Coronary artery (tissue), 2 donors: ENCODE results near the gene CLEC16A.

Experiments used
- DNase-seq: peaks from one replicate; pipeline ENCODE4 v3.0.0-alpha.2; 2017; ENCODE audit warnings: low spot score
- H3K27ac ChIP-seq, 2 donors: fragments of 200-600 bp; sonication (generic); one replicate each; pipeline ENCODE4 v1.5.1; 2016 to 2019
- H3K4me3 ChIP-seq: fragments of 200-600 bp; sonication (generic); 2 replicates; pipeline ENCODE4 v1.5.1; 2016; ENCODE audit warnings: mild to moderate bottlenecking, moderate library complexity
- TF ChIP-seq, protein P1 (sequence below): fragments of 200-600 bp; sonication (generic); IDR thresholded peaks from one replicate; pipeline ENCODE4 v1.5.1; 2019; ENCODE audit warnings: antibody characterized with exemption

CLEC16A gene

DNA sequence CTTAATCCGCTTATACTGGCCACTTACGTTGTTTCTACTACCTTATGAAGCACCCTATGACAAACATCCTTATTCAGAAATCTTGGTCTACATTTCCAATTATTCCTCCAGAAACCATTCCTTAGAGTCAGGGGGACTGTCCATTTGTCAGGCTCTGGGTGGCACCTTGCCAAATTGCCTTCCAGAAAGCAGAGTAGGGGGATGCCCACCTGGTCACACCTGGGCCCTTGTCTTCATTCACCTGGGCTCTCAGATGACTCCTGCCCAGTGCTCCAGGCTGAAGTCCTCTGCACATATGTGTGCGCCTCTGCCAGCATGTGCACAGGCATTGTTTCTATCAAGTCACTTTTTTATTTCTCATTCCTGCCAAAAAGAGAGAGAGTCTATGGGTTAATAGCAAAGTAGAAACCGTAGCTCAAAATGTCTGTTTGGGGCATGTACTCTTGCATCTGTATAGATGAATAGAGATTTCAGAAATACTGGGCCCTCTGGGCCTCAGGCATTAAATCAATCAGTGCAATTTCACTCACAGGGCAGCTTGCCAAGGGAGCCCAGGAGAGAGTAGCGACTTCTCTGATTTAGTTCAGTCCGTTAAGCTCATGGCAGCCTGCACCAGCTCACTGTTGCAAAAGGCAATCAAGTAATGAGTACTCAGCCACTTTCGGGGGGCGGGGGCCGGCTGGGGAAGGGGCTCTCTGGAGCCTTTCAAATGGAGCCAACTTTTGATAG lies 207.0 kb downstream of the CLEC16A start:
- Histone ChIP-seq H3K27ac (no peak overlapping the region), H3K4me3 (no peak overlapping the region)
- TF ChIP-seq, protein P1, sequence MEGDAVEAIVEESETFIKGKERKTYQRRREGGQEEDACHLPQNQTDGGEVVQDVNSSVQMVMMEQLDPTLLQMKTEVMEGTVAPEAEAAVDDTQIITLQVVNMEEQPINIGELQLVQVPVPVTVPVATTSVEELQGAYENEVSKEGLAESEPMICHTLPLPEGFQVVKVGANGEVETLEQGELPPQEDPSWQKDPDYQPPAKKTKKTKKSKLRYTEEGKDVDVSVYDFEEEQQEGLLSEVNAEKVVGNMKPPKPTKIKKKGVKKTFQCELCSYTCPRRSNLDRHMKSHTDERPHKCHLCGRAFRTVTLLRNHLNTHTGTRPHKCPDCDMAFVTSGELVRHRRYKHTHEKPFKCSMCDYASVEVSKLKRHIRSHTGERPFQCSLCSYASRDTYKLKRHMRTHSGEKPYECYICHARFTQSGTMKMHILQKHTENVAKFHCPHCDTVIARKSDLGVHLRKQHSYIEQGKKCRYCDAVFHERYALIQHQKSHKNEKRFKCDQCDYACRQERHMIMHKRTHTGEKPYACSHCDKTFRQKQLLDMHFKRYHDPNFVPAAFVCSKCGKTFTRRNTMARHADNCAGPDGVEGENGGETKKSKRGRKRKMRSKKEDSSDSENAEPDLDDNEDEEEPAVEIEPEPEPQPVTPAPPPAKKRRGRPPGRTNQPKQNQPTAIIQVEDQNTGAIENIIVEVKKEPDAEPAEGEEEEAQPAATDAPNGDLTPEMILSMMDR = no peak
- DNase-seq = no peak

DNA sequence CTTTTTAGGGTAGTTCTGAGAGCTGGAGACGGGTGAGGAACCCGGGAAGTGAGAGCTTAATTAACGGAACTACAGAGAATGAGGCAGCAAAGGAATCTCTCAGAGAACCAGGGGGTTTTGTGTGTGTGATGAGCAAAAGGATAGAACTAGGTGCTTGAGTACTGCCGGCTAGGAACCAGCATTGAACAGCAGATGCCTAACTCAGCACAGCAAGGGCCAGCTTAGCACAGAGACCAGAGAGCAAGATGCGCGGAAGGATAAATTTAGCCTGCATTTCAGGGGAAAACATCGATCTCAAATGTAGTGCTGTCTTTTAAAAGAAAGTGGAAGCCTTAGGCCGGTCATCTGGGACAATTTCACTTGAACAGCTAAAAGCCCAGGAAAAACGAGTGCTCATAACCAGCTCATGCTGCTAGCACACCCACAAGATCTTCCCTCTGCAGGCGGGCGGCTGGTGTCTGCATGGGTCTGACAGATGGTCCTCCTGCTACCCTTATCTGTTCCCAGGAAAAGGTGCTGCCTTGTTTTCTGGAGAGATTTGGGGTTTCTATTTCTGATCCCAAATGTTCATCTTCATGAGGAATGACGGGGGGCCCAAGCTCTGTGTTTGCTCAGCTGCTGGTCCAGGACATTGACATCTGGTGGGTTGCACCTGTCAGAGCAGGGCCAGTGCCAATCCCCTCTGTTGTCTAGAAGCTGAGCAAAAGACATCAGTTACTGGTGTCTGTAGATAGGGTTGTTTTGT lies 207.7 kb downstream of the CLEC16A start:
- DNase-seq = no peak
- TF ChIP-seq, protein P1 = no peak

DNA sequence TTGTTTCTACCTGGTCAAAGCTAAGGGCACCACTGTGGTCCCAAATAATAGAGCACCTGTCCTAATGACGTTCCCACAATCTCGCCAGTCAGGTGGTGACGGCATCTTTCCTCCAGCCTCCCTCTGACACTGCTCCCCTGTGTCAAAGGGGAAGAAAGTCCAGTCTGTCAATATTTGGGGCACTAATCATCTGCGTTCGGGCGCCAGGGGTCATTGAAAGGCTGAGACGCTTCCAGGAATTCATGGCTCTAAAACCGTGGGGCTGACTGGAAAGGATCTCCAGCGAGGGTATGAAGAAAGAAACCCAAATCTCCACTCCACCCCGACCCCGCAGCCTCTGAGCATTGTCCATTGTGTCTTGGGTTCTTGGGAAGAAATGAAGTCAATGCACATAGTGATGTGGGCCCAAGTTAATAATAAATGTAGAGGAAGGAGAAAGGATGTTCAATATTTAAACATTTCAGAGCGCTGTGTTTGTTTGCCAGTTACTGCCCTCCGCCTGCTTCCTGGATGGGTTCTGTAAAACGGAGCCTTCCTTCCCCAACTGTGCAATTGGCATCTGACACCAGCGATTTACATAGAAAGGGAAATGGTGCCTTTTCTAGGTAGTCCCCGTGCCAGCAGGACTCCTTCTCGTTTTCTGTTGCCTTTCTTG lies 208.4 kb downstream of the CLEC16A start:
- no peak overlapping the region for H3K4me3 ChIP-seq
- TF ChIP-seq, protein P1 = no peak
- H3K27ac ChIP-seq = no peak overlapping the region
- DNase-seq = no peak

More for the DNA sequence above, 207.7 kb downstream of the CLEC16A start:
- H3K27ac ChIP-seq = no peak overlapping the region
- no peak overlapping the region for H3K4me3 ChIP-seq

DNA sequence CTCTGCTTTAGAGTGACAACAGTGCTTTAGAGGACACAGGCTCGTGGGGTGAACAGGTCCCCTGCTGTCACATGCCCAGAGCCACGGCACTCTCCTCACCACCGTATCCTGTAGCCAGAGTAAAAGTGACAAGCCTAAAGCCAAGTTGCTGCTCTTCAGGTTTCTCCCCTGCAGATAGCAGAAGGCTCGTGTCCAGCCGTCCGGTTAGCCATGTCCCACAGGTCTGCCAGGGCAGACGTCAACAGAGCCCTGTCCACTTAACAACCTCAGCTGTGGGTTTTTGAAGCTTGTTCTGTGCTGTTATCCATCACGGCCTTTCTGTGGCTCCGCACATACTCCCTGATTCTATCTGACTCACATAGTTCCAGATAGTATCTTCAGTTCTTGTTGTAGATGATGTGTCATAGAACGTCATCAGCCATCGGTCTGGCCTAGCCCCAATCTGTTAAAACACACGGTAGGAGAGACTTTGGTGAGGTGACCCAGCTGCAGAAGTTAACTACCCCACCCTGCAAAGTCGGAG lies 211.0 kb downstream of the CLEC16A start:
- TF ChIP-seq, protein P1 = no peak
- no peak for DNase-seq
- Histone ChIP-seq H3K4me3 (no peak overlapping the region), H3K27ac (no peak overlapping the region)

DNA sequence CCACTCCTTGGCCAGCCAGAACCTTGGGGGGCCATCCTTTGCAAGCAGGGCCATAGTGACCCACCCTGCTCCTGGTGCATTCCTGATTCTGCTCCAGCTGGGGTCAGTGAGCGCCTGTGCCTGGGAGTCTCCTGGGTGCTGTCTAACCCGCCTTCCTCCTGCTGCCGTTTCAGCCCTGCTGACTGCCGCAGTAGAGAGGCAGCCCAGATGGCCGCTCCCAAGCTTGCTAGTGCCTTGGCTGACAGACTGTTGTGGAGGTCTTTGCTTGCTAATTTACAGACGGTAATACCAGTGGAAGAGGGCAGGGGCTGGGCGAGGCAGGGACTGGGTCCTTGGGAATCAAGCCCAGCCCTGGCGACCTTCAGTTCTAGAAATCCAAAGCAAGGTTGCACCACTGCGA lies 212.0 kb downstream of the CLEC16A start:
- Histone ChIP-seq H3K27ac (no peak overlapping the region), H3K4me3 (no peak overlapping the region)
- no peak for DNase-seq
- TF ChIP-seq, protein P1 = no peak

DNA sequence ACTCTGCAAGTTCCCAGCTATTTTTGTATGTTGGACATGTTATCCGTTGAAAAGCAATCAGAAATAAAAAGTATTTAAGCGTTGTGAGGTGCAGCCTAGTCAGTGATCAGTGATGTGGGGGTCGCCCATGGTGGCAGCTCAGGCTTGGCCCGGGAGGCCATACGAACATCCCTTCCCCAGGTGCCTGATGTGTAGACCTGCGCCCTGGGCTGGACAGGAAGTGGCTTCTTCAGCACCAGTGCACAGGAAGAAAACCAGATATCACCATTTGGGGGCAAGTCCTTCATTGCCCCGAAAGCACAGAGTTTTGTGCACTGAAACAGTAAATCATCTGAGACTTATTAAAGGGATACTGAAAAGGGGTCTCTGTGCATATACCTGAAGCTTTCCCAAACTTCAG lies 212.8 kb downstream of the CLEC16A start:
- H3K27ac ChIP-seq = no peak overlapping the region
- H3K4me3 ChIP-seq = no peak overlapping the region
- TF ChIP-seq, protein P1 = no peak
- no peak for DNase-seq
